ENCODE measurements around the gene BPGM.

BPGM gene

GRCh38 chr7:134710511-134710853, 63.8 kb downstream of the BPGM start:
- H2AFZ ChIP-seq (ENCODE audit: low read depth, low read length): no peak overlapping the region
- no peak overlapping the region for H3K4me2 ChIP-seq (ENCODE audit: insufficient read depth, low read length)
- no peak overlapping the region for H3K9ac ChIP-seq (ENCODE audit: low read depth, low read length)
- no peaks in the 10 kb centered on the region for H3K79me2 ChIP-seq (ENCODE audit: insufficient read depth, low read length)
- no peak overlapping the region for H3K4me3 ChIP-seq (ENCODE audit: low read depth in 1 of 2, low read length in 2 of 2)
- no peaks in the 10 kb centered on the region for H3K4me1 ChIP-seq (ENCODE audit: insufficient read depth, low read length)
- no peaks in the 10 kb centered on the region for H3K9me3 ChIP-seq (ENCODE audit: insufficient read depth, low read length, severe bottlenecking)
- H3K27me3 ChIP-seq (ENCODE audit: insufficient read depth, low read length, poor library complexity): peaks cover 2% of the 10 kb centered on the region
- no peaks in the 10 kb centered on the region for H4K20me1 ChIP-seq (ENCODE audit: insufficient read depth, low read length)
- TF ChIP-seq CTCF (IDR thresholded peaks at IDR 0.05; ENCODE audit: borderline replicate concordance, extremely low read depth, low read length, poor library complexity, severe bottlenecking) (no peak), EZH2 (IDR thresholded peaks at IDR 0.05; ENCODE audit: borderline replicate concordance, low read depth, low read length, severe bottlenecking) (no peak)
- H3K36me3 ChIP-seq (ENCODE audit: insufficient read depth, low read length): no peaks in the 10 kb centered on the region
- DNase-seq: no peak
- no peak overlapping the region for H3K27ac ChIP-seq (ENCODE audit: low read length)
- no peak for ATAC-seq (ENCODE audit: insufficient read depth, low read depth)

GRCh38 chr7:134710854-134711624, 64.4 kb downstream of the BPGM start:
- TF ChIP-seq CTCF (IDR thresholded peaks at IDR 0.05; ENCODE audit: borderline replicate concordance, extremely low read depth, low read length, poor library complexity, severe bottlenecking): no peak
- no peak for TF ChIP-seq EZH2 (IDR thresholded peaks at IDR 0.05; ENCODE audit: borderline replicate concordance, low read depth, low read length, severe bottlenecking)
- Histone ChIP-seq H3K4me2 (ENCODE audit: insufficient read depth, low read length) (no peak overlapping the region), H3K9me3 (ENCODE audit: insufficient read depth, low read length, severe bottlenecking) (no peaks in the 10 kb centered on the region), H3K27me3 (ENCODE audit: insufficient read depth, low read length, poor library complexity) (peaks cover 2% of the 10 kb centered on the region), H3K4me3 (ENCODE audit: low read depth in 1 of 2, low read length in 2 of 2) (no peak overlapping the region), H3K36me3 (ENCODE audit: insufficient read depth, low read length) (no peaks in the 10 kb centered on the region), H4K20me1 (ENCODE audit: insufficient read depth, low read length) (no peaks in the 10 kb centered on the region), H3K4me1 (ENCODE audit: insufficient read depth, low read length) (no peaks in the 10 kb centered on the region), H3K79me2 (ENCODE audit: insufficient read depth, low read length) (no peaks in the 10 kb centered on the region), H2AFZ (ENCODE audit: low read depth, low read length) (no peak overlapping the region), H3K27ac (ENCODE audit: low read length) (no peak overlapping the region), H3K9ac (ENCODE audit: low read depth, low read length) (no peak overlapping the region)
- DNase-seq (no peak), ATAC-seq (ENCODE audit: insufficient read depth, low read depth) (peak; percentile 47; the same call in 2 of the 3 replicates)

- Histone ChIP-seq H3K4me3 (ENCODE audit: low read depth in 1 of 2, low read length in 2 of 2) (no peak overlapping the region), H3K79me2 (ENCODE audit: insufficient read depth, low read length) (no peaks in the 10 kb centered on the region), H3K9me3 (ENCODE audit: insufficient read depth, low read length, severe bottlenecking) (no peaks in the 10 kb centered on the region), H3K4me2 (ENCODE audit: insufficient read depth, low read length) (no peak overlapping the region), H3K36me3 (ENCODE audit: insufficient read depth, low read length) (no peaks in the 10 kb centered on the region), H3K9ac (ENCODE audit: low read depth, low read length) (no peak overlapping the region), H4K20me1 (ENCODE audit: insufficient read depth, low read length) (no peaks in the 10 kb centered on the region), H3K27ac (ENCODE audit: low read length) (no peak overlapping the region), H2AFZ (ENCODE audit: low read depth, low read length) (no peak overlapping the region), H3K27me3 (ENCODE audit: insufficient read depth, low read length, poor library complexity) (peaks cover 2% of the 10 kb centered on the region), H3K4me1 (ENCODE audit: insufficient read depth, low read length) (no peaks in the 10 kb centered on the region)
- ATAC-seq (ENCODE audit: insufficient read depth, low read depth) (no peak), DNase-seq (no peak)
- TF ChIP-seq CTCF (IDR thresholded peaks at IDR 0.05; ENCODE audit: borderline replicate concordance, extremely low read depth, low read length, poor library complexity, severe bottlenecking): no peak
- TF ChIP-seq EZH2 (IDR thresholded peaks at IDR 0.05; ENCODE audit: borderline replicate concordance, low read depth, low read length, severe bottlenecking): no peak
These were observed 65.5 kb downstream of the BPGM start for GRCh38 chr7:134712196-134712595.
